KMS-11 (cell line): ENCODE results near the gene SART3.

Experiments used
- H2AFZ ChIP-seq: fragments of 200-600 bp; sonication (generic); 2 replicates; pipeline ENCODE4 v1.6.1; 2016; ENCODE audit warnings: antibody characterized with exemption, mixed run types, low read depth
- H3K27ac ChIP-seq: fragments of 200-600 bp; sonication (generic); 2 replicates; pipeline ENCODE4 v1.6.1; 2016; ENCODE audit warnings: mild to moderate bottlenecking, mixed run types
- H3K27me3 ChIP-seq: fragments of 200-600 bp; sonication (generic); 2 replicates; pipeline ENCODE4 v1.6.1; 2017; ENCODE audit warnings: mild to moderate bottlenecking, low read depth, mixed run types, moderate library complexity; ENCODE audit not compliant: insufficient read depth
- H3K36me3 ChIP-seq: fragments of 200-600 bp; sonication (generic); 2 replicates; pipeline ENCODE4 v1.6.1; 2017; ENCODE audit warnings: mild to moderate bottlenecking, mixed run types; ENCODE audit not compliant: insufficient read depth
- H3K4me1 ChIP-seq: fragments of 200-600 bp; sonication (generic); 2 replicates; pipeline ENCODE4 v1.6.1; 2016; ENCODE audit warnings: mild to moderate bottlenecking, low read depth, mixed run types; ENCODE audit not compliant: poor library complexity, severe bottlenecking
- H3K4me2 ChIP-seq: fragments of 200-600 bp; sonication (generic); 2 replicates; pipeline ENCODE4 v1.7.0; 2016; ENCODE audit warnings: mild to moderate bottlenecking, mixed run types
- H3K4me3 ChIP-seq: fragments of 200-600 bp; sonication (generic); IDR thresholded peaks from 2 replicates; pipeline ENCODE4 v1.6.1; 2017; ENCODE audit warnings: low read depth, low read length, mixed read lengths; ENCODE audit not compliant: insufficient read depth
- H3K79me2 ChIP-seq: fragments of 200-600 bp; sonication (generic); 2 replicates; pipeline ENCODE4 v1.6.1; 2016; ENCODE audit warnings: low read depth, mixed run types; ENCODE audit not compliant: insufficient read depth
- H3K9ac ChIP-seq: fragments of 200-600 bp; sonication (generic); 2 replicates; pipeline ENCODE4 v1.6.1; 2016; ENCODE audit warnings: mild to moderate bottlenecking, mixed run types
- H4K20me1 ChIP-seq: fragments of 200-600 bp; sonication (generic); 2 replicates; pipeline ENCODE4 v1.6.1; 2016; ENCODE audit warnings: mild to moderate bottlenecking, mixed run types; ENCODE audit not compliant: insufficient read depth
- CTCF ChIP-seq: fragments of 200-600 bp; sonication (generic); conservative IDR thresholded peaks from 2 replicates; pipeline ENCODE4 v1.6.1; 2017; ENCODE audit warnings: low read depth, mild to moderate bottlenecking, antibody characterized with exemption, low read length, moderate library complexity, mixed read lengths

SART3 gene

GRCh38 chr12:108598553-108599250, 37.7 kb upstream of the SART3 start:
- Histone ChIP-seq H3K27ac (no peak overlapping the region), H4K20me1 (no peaks in the 10 kb centered on the region), H3K4me3 (no peak overlapping the region), H3K79me2 (no peaks in the 10 kb centered on the region), H3K36me3 (no peaks in the 10 kb centered on the region), H2AFZ (no peak overlapping the region), H3K4me2 (no peak overlapping the region), H3K4me1 (no peaks in the 10 kb centered on the region), H3K9ac (no peak overlapping the region), H3K27me3 (no peaks in the 10 kb centered on the region)
- no peak for TF ChIP-seq CTCF

GRCh38 chr12:108597559-108598471, 36.8 kb upstream of the SART3 start, which contains the start of gene TMEM119:
TMEM119 (minus strand) TSS chr12:108598084; CDS start chr12:108592383, 5,701 bp downstream.
- Histone ChIP-seq H3K27ac (no peak within 1 kb of the TSS), H3K36me3 (no peaks in the 10 kb centered on the region), H3K4me3 (no peak within 1 kb of the TSS), H4K20me1 (no peaks in the 10 kb centered on the region), H3K9ac (no peak within 1 kb of the TSS), H3K4me2 (no peak within 1 kb of the TSS), H2AFZ (no peak within 1 kb of the TSS), H3K4me1 (no peaks in the 10 kb centered on the region), H3K27me3 (no peaks in the 10 kb centered on the region), H3K79me2 (no peaks in the 10 kb centered on the region)
- no peak for TF ChIP-seq CTCF

DNA sequence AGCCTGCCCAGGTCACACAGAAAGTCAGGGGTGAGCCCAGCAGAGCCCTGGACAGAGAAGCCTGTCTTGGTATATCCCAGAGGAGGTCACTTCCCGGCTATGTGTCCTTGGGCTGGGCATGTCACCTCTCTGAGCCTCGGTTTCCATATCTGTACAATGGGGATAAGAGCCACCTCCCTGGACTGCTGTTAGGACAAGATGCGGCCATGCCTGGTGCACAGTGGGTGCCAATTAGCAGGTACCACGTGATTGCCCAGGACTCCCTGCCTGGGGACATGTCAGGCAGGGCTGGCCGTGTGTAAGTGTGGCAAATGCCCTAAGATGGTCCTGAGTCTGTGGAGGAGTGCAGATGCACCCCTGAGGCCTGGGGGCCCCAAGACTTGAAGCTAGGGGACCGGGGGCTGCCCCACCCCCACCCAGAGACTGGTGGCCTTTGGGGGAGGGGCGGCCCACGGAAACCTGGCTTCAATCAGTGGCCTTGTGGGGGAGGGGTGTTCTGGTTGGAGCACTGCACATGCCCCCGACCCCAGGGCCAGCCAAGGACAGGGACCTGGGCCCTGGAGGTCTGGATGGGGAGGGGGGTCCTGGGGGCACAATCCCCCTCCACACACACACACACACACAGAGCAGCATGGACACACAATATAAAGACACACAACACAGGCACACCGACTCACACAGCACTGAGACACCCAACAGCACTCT, 36.0 kb upstream of the SART3 start:
- no peaks in the 10 kb centered on the region for H3K79me2 ChIP-seq
- H2AFZ ChIP-seq: no peak overlapping the region
- H3K4me1 ChIP-seq: no peaks in the 10 kb centered on the region
- no peak for TF ChIP-seq CTCF
- H3K9ac ChIP-seq: no peak overlapping the region
- no peaks in the 10 kb centered on the region for H4K20me1 ChIP-seq
- no peak overlapping the region for H3K4me2 ChIP-seq
- H3K36me3 ChIP-seq: no peaks in the 10 kb centered on the region
- H3K27ac ChIP-seq: no peak overlapping the region
- H3K27me3 ChIP-seq: no peaks in the 10 kb centered on the region
- H3K4me3 ChIP-seq: no peak overlapping the region

DNA sequence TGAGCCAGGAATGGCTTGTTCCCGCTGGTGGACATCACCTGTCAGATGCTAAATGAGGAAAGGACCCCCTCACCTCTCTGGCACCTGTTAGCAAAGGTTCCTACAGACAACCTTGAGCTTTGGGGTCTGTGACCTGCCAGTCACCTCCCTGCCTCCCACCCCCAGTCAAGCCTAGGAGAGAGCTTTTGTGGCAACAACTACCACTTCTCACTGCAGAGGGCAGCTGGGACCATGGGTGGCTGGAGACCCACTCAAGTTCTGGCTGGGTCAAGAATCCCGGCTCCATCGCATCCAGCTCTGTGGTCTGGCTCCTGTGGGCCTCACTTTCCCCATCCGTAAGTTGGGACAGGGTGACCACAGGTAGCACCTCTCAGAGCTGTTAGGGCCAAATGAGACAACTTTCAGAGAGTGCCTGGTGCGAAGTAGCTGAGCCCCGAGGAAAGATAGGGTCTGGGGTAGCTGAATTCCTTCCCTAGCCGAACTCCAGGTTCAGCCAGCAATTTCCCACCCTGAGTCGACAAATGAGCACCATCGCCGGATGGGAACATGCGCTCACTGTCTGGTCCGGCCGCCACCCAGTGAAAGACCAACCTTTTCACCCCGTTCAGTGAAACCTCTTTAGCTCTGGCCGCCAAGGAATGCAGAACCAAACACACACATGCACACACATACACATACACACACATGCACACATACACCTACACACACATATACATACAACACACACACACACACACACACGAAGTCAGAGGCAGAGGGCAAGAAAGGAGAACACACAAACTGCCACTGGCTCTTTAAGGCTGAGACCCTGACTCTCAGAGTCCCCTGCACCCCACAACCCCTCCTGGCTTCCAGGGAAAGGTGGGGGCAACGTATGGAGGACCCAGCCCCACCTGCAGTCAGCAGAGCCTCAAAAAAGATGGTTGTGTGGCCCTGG, 35.0 kb upstream of the SART3 start:
- H3K9ac ChIP-seq: no peak overlapping the region
- H3K4me3 ChIP-seq: no peak overlapping the region
- no peak for TF ChIP-seq CTCF
- H3K4me2 ChIP-seq: no peak overlapping the region
- no peaks in the 10 kb centered on the region for H3K4me1 ChIP-seq
- no peaks in the 10 kb centered on the region for H3K36me3 ChIP-seq
- H3K79me2 ChIP-seq: no peaks in the 10 kb centered on the region
- no peak overlapping the region for H3K27ac ChIP-seq
- no peak overlapping the region for H2AFZ ChIP-seq
- no peaks in the 10 kb centered on the region for H3K27me3 ChIP-seq
- H4K20me1 ChIP-seq: no peaks in the 10 kb centered on the region
